ENCODE results near the gene TRIP13. TPM values are rescaled to one million over a fixed set of nuclear protein-coding genes. Genes with fewer than 3 reads are reported as not detected.

The TRIP13 gene
- total and polyA plus RNA-seq, 10 of the 15 experiments (the other 5 are each of a cell fraction or from before 2014, with no cell fraction given) = 15.1 to 64.9 (median 32.2) TPM

DNA sequence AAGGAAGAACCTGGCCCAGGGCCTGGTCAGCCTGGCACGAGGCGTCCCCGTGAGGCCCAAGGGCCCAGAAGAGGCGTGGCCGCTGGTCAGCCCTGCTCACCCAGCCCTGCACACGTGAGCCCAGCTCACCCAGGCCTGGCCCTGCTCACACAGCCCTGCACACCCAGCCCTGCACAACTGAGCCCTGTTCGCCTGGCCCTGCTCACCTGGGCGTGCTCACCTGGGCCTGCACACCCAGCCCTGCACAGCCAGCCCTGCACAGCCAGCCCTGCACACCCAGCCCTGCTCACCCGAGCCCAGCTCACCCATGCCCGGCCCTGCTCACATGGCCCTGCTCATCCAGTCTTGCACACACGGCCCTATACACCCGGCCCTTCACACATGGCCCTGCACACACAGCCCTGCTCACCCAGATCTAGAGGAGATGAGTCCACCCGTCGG, 44.0 kb upstream of the TRIP13 start (continued):
- TF ChIP-seq, protein P1, sequence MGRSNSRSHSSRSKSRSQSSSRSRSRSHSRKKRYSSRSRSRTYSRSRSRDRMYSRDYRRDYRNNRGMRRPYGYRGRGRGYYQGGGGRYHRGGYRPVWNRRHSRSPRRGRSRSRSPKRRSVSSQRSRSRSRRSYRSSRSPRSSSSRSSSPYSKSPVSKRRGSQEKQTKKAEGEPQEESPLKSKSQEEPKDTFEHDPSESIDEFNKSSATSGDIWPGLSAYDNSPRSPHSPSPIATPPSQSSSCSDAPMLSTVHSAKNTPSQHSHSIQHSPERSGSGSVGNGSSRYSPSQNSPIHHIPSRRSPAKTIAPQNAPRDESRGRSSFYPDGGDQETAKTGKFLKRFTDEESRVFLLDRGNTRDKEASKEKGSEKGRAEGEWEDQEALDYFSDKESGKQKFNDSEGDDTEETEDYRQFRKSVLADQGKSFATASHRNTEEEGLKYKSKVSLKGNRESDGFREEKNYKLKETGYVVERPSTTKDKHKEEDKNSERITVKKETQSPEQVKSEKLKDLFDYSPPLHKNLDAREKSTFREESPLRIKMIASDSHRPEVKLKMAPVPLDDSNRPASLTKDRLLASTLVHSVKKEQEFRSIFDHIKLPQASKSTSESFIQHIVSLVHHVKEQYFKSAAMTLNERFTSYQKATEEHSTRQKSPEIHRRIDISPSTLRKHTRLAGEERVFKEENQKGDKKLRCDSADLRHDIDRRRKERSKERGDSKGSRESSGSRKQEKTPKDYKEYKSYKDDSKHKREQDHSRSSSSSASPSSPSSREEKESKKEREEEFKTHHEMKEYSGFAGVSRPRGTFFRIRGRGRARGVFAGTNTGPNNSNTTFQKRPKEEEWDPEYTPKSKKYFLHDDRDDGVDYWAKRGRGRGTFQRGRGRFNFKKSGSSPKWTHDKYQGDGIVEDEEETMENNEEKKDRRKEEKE (IDR thresholded peaks at IDR 0.05) = no peak
- TF ChIP-seq RB1 (IDR thresholded peaks at IDR 0.05; ENCODE audit: borderline replicate concordance) (no peak), NR2C2 (IDR thresholded peaks at IDR 0.05; ENCODE audit: borderline replicate concordance, control insufficient read depth, insufficient read length, low read depth) (no peak), NFIC (IDR thresholded peaks at IDR 0.05; ENCODE audit: low read depth, low read length) (no peak), RAD21 (IDR thresholded peaks at IDR 0.05; ENCODE audit: insufficient read depth, low read depth, low read length) (no peak), ESRRA (IDR thresholded peaks at IDR 0.05; ENCODE audit: low read length) (no peak), NR2F1 (conservative IDR thresholded peaks at IDR 0.05) (no peak), POLR2A (IDR thresholded peaks at IDR 0.05; ENCODE audit: low read depth, low read length) (no peak)
- TF ChIP-seq, protein P2, sequence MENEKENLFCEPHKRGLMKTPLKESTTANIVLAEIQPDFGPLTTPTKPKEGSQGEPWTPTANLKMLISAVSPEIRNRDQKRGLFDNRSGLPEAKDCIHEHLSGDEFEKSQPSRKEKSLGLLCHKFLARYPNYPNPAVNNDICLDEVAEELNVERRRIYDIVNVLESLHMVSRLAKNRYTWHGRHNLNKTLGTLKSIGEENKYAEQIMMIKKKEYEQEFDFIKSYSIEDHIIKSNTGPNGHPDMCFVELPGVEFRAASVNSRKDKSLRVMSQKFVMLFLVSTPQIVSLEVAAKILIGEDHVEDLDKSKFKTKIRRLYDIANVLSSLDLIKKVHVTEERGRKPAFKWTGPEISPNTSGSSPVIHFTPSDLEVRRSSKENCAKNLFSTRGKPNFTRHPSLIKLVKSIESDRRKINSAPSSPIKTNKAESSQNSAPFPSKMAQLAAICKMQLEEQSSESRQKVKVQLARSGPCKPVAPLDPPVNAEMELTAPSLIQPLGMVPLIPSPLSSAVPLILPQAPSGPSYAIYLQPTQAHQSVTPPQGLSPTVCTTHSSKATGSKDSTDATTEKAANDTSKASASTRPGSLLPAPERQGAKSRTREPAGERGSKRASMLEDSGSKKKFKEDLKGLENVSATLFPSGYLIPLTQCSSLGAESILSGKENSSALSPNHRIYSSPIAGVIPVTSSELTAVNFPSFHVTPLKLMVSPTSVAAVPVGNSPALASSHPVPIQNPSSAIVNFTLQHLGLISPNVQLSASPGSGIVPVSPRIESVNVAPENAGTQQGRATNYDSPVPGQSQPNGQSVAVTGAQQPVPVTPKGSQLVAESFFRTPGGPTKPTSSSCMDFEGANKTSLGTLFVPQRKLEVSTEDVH (IDR thresholded peaks at IDR 0.05; ENCODE audit: low read depth, partially characterized antibody) = no peak

Measured in GM12878 (cell line).